ENCODE results near the gene RLF.
"Not testable (repeated sequence)": the region's sequence is repeated elsewhere in the genome, so short reads cannot be mapped to it uniquely, and the experiment has no call there.

Gene RLF

GRCh38 chr1:40171036-40171435 lies 9.8 kb downstream of the RLF start:
- H2AFZ ChIP-seq (ENCODE audit: low read length): no peak overlapping the region
- H2BK5ac ChIP-seq (ENCODE audit: low read length): no peak overlapping the region
- no peak overlapping the region for H3K4me3 ChIP-seq (ENCODE audit: low read length in 2 of 2)
- H3K4ac ChIP-seq (ENCODE audit: low read length): no peak overlapping the region
- WGBS, 2 donors (ENCODE audit: extremely low coverage in 2 of 2, insufficient read length in 2 of 2, insufficient replicate concordance in 1 of 2): no CpG with 5 or more reads among the region's 3 CpGs
- H3K9ac ChIP-seq (ENCODE audit: low read depth, low read length, poor library complexity): no peak overlapping the region
- peaks cover 5% of the 10 kb centered on the region for H3K79me1 ChIP-seq (ENCODE audit: low read depth, low read length)
- no peak overlapping the region for H4K8ac ChIP-seq (ENCODE audit: low read depth, low read length)
- DNase-seq (ENCODE audit: low spot score): no peak
- no peak overlapping the region for H3K23ac ChIP-seq (ENCODE audit: low read depth, low read length, poor library complexity)
- H3K4me1 ChIP-seq (ENCODE audit: control insufficient read depth in 2 of 2, insufficient read depth in 1 of 2, low read depth in 1 of 2, low read length in 2 of 2): no peaks in the 10 kb centered on the region
- no peak overlapping the region for H2BK120ac ChIP-seq (ENCODE audit: low read depth, low read length)
- H3K9me3 ChIP-seq (replicated peaks in 1 of 2; ENCODE audit: control insufficient read depth in 2 of 2, insufficient read depth in 1 of 2, low read depth in 1 of 2, low read length in 2 of 2): no peaks in the 10 kb centered on the region
- H3K14ac ChIP-seq (ENCODE audit: low read length): no peak overlapping the region
- H2BK12ac ChIP-seq (ENCODE audit: low read length): no peak overlapping the region
- no peaks in the 10 kb centered on the region for H3K27me3 ChIP-seq (ENCODE audit: control insufficient read depth in 3 of 3, insufficient read depth in 3 of 3, low read depth in 1 of 3, low read length in 3 of 3)
- no peaks in the 10 kb centered on the region for H3K36me3 ChIP-seq (replicated peaks in 1 of 2; ENCODE audit: control insufficient read depth in 2 of 2, insufficient read depth in 2 of 2, low read length in 2 of 2)
- no peak overlapping the region for H3K27ac ChIP-seq (replicated peaks; ENCODE audit: low read length)
- no peak overlapping the region for H2AK5ac ChIP-seq (ENCODE audit: low read depth, low read length)
- H3K18ac ChIP-seq (ENCODE audit: low read length): no peak overlapping the region
- no peak overlapping the region for H4K91ac ChIP-seq (ENCODE audit: low read depth, low read length, poor library complexity)
- no peak overlapping the region for H2BK15ac ChIP-seq (ENCODE audit: low read length)
- no peak overlapping the region for H3K4me2 ChIP-seq (ENCODE audit: insufficient read depth, low read length, poor library complexity, severe bottlenecking)

GRCh38 chr1:40174788-40175187 lies 13.6 kb downstream of the RLF start:
- H2BK5ac ChIP-seq (ENCODE audit: low read length): no peak overlapping the region
- no peak overlapping the region for H3K4ac ChIP-seq (ENCODE audit: low read length)
- H3K18ac ChIP-seq (ENCODE audit: low read length): no peak overlapping the region
- H3K79me1 ChIP-seq (ENCODE audit: low read depth, low read length): peaks cover 7% of the 10 kb centered on the region
- no peak overlapping the region for H2AFZ ChIP-seq (ENCODE audit: low read length)
- WGBS, 2 donors (ENCODE audit: extremely low coverage in 2 of 2, insufficient read length in 2 of 2, insufficient replicate concordance in 1 of 2): no CpG with 5 or more reads among the region's 3 CpGs
- H4K8ac ChIP-seq (ENCODE audit: low read depth, low read length): no peak overlapping the region
- no peak overlapping the region for H3K23ac ChIP-seq (ENCODE audit: low read depth, low read length, poor library complexity)
- no peaks in the 10 kb centered on the region for H3K27me3 ChIP-seq (ENCODE audit: control insufficient read depth in 3 of 3, insufficient read depth in 3 of 3, low read depth in 1 of 3, low read length in 3 of 3)
- H2BK120ac ChIP-seq (ENCODE audit: low read depth, low read length): no peak overlapping the region
- no peak overlapping the region for H3K4me3 ChIP-seq (ENCODE audit: low read length in 2 of 2)
- peaks cover 0 to 6% of the 10 kb centered on the region in 2 donors for H3K9me3 ChIP-seq (replicated peaks in 1 of 2; ENCODE audit: control insufficient read depth in 2 of 2, insufficient read depth in 1 of 2, low read depth in 1 of 2, low read length in 2 of 2)
- no peak for DNase-seq (ENCODE audit: low spot score)
- no peak overlapping the region for H3K9ac ChIP-seq (ENCODE audit: low read depth, low read length, poor library complexity)
- no peaks in the 10 kb centered on the region for H3K4me1 ChIP-seq (ENCODE audit: control insufficient read depth in 2 of 2, insufficient read depth in 1 of 2, low read depth in 1 of 2, low read length in 2 of 2)
- no peaks in the 10 kb centered on the region for H3K36me3 ChIP-seq (replicated peaks in 1 of 2; ENCODE audit: control insufficient read depth in 2 of 2, insufficient read depth in 2 of 2, low read length in 2 of 2)
- H3K4me2 ChIP-seq (ENCODE audit: insufficient read depth, low read length, poor library complexity, severe bottlenecking): no peak overlapping the region
- no peak overlapping the region for H2BK12ac ChIP-seq (ENCODE audit: low read length)
- no peak overlapping the region for H2BK15ac ChIP-seq (ENCODE audit: low read length)
- no peak overlapping the region for H2AK5ac ChIP-seq (ENCODE audit: low read depth, low read length)
- no peak overlapping the region for H3K27ac ChIP-seq (replicated peaks; ENCODE audit: low read length)
- no peak overlapping the region for H3K14ac ChIP-seq (ENCODE audit: low read length)
- no peak overlapping the region for H4K91ac ChIP-seq (ENCODE audit: low read depth, low read length, poor library complexity)

DNA sequence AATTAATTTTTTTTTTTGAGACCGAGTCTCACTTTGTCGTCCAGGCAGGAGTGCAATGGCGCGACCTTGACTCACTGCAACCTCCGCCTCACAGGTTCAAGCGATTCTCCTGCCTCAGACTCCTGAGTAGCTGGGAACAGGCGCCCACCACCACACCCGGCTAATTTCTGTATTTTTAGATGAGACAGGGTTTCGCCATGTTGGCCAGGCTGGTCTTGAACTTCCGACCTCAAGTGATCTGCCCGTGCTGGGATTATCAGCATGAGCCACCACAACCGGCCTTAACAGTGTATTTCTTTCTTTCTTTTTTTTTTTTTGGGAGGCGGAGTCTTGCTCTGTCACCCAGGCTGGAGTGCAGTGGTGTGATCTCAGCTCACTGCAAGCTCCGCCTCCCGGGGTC lies 15.8 kb downstream of the RLF start:
- not testable (repeated sequence) for H3K4ac ChIP-seq (ENCODE audit: low read length); H3K27ac ChIP-seq (replicated peaks; ENCODE audit: low read length); H3K14ac ChIP-seq (ENCODE audit: low read length); H3K4me3 ChIP-seq (ENCODE audit: low read length in 2 of 2); H2BK15ac ChIP-seq (ENCODE audit: low read length); H3K9ac ChIP-seq (ENCODE audit: low read depth, low read length, poor library complexity); H3K79me1 ChIP-seq (ENCODE audit: low read depth, low read length); H2BK5ac ChIP-seq (ENCODE audit: low read length); H2BK120ac ChIP-seq (ENCODE audit: low read depth, low read length); H3K27me3 ChIP-seq (ENCODE audit: control insufficient read depth in 3 of 3, insufficient read depth in 3 of 3, low read depth in 1 of 3, low read length in 3 of 3); DNase-seq (ENCODE audit: low spot score); H4K8ac ChIP-seq (ENCODE audit: low read depth, low read length); H3K36me3 ChIP-seq (replicated peaks in 1 of 2; ENCODE audit: control insufficient read depth in 2 of 2, insufficient read depth in 2 of 2, low read length in 2 of 2); H4K91ac ChIP-seq (ENCODE audit: low read depth, low read length, poor library complexity); H3K9me3 ChIP-seq (replicated peaks in 1 of 2; ENCODE audit: control insufficient read depth in 2 of 2, insufficient read depth in 1 of 2, low read depth in 1 of 2, low read length in 2 of 2); H3K23ac ChIP-seq (ENCODE audit: low read depth, low read length, poor library complexity); H3K4me2 ChIP-seq (ENCODE audit: insufficient read depth, low read length, poor library complexity, severe bottlenecking); H3K4me1 ChIP-seq (ENCODE audit: control insufficient read depth in 2 of 2, insufficient read depth in 1 of 2, low read depth in 1 of 2, low read length in 2 of 2); H3K18ac ChIP-seq (ENCODE audit: low read length); H2BK12ac ChIP-seq (ENCODE audit: low read length); H2AFZ ChIP-seq (ENCODE audit: low read length); H2AK5ac ChIP-seq (ENCODE audit: low read depth, low read length)
- WGBS, 2 donors (ENCODE audit: extremely low coverage in 2 of 2, insufficient read length in 2 of 2, insufficient replicate concordance in 1 of 2): no CpG with 5 or more reads among the region's 15 CpGs

GRCh38 chr1:40178200-40178599 lies 17.0 kb downstream of the RLF start:
- Histone ChIP-seq H3K4ac (ENCODE audit: low read length) (no peak overlapping the region), H2AK5ac (ENCODE audit: low read depth, low read length) (no peak overlapping the region), H3K4me2 (ENCODE audit: insufficient read depth, low read length, poor library complexity, severe bottlenecking) (no peak overlapping the region), H3K9me3 (replicated peaks in 1 of 2; ENCODE audit: control insufficient read depth in 2 of 2, insufficient read depth in 1 of 2, low read depth in 1 of 2, low read length in 2 of 2) (peaks cover 0 to 6% of the 10 kb centered on the region in 2 donors), H2BK120ac (ENCODE audit: low read depth, low read length) (no peak overlapping the region), H3K14ac (ENCODE audit: low read length) (no peak overlapping the region), H3K36me3 (replicated peaks in 1 of 2; ENCODE audit: control insufficient read depth in 2 of 2, insufficient read depth in 2 of 2, low read length in 2 of 2) (no peaks in the 10 kb centered on the region), H2AFZ (ENCODE audit: low read length) (no peak overlapping the region), H2BK12ac (ENCODE audit: low read length) (no peak overlapping the region), H3K4me3 (ENCODE audit: low read length in 2 of 2) (no peak overlapping the region), H3K18ac (ENCODE audit: low read length) (no peak overlapping the region), H3K23ac (ENCODE audit: low read depth, low read length, poor library complexity) (no peak overlapping the region), H2BK15ac (ENCODE audit: low read length) (no peak overlapping the region), H3K4me1 (ENCODE audit: control insufficient read depth in 2 of 2, insufficient read depth in 1 of 2, low read depth in 1 of 2, low read length in 2 of 2) (no peaks in the 10 kb centered on the region), H4K91ac (ENCODE audit: low read depth, low read length, poor library complexity) (no peak overlapping the region), H2BK5ac (ENCODE audit: low read length) (no peak overlapping the region), H3K79me1 (ENCODE audit: low read depth, low read length) (peaks cover 6% of the 10 kb centered on the region), H3K27me3 (ENCODE audit: control insufficient read depth in 3 of 3, insufficient read depth in 3 of 3, low read depth in 1 of 3, low read length in 3 of 3) (no peaks in the 10 kb centered on the region), H3K9ac (ENCODE audit: low read depth, low read length, poor library complexity) (no peak overlapping the region), H4K8ac (ENCODE audit: low read depth, low read length) (no peak overlapping the region), H3K27ac (replicated peaks; ENCODE audit: low read length) (no peak overlapping the region)
- no peak for DNase-seq (ENCODE audit: low spot score)
- WGBS, 2 donors (ENCODE audit: extremely low coverage in 2 of 2, insufficient read length in 2 of 2, insufficient replicate concordance in 1 of 2): no CpG with 5 or more reads among the region's 2 CpGs

All from neuronal stem cell (in vitro differentiated cells).